GM23248 (cell line): ENCODE results near the gene CRYBA4. TPM values are rescaled to one million over a fixed set of nuclear protein-coding genes. Genes with fewer than 3 reads are reported as not detected.

ENCODE experiments used
- DNase-seq: peaks from one replicate; pipeline ENCODE4 v3.0.0-alpha.2; 2015
- H2AFZ ChIP-seq: fragments of 200-600 bp; sonication (generic); 2 replicates; pipeline ENCODE4 v1.6.1; 2016; ENCODE audit warnings: antibody characterized with exemption
- H3F3A ChIP-seq: fragments of 200-600 bp; sonication (generic); 2 replicates; pipeline ENCODE4 v1.6.1; 2016; ENCODE audit warnings: mild to moderate bottlenecking, antibody characterized with exemption, mixed run types; ENCODE audit not compliant: insufficient read depth
- H3K27ac ChIP-seq: fragments of 200-600 bp; sonication (generic); 2 replicates; pipeline ENCODE4 v1.5.1; 2016; ENCODE audit warnings: mild to moderate bottlenecking
- H3K27me3 ChIP-seq: fragments of 200-600 bp; sonication (generic); replicated peaks from 2 replicates; pipeline ENCODE4 v1.6.1; 2016; ENCODE audit warnings: mild to moderate bottlenecking; ENCODE audit not compliant: insufficient read depth
- H3K36me3 ChIP-seq: fragments of 200-600 bp; sonication (generic); 2 replicates; pipeline ENCODE4 v1.6.1; 2016; ENCODE audit warnings: low read depth, mild to moderate bottlenecking
- H3K4me1 ChIP-seq: fragments of 200-600 bp; sonication (generic); 2 replicates; pipeline ENCODE4 v1.6.1; 2016; ENCODE audit warnings: mild to moderate bottlenecking; ENCODE audit not compliant: insufficient read depth
- H3K4me2 ChIP-seq: fragments of 200-600 bp; sonication (generic); one replicate; pipeline ENCODE4 v1.6.1; 2016; ENCODE audit warnings: mild to moderate bottlenecking; ENCODE audit not compliant: unreplicated experiment
- H3K4me3 ChIP-seq: fragments of 200-600 bp; sonication (generic); 2 replicates; pipeline ENCODE4 v1.5.1; 2016; ENCODE audit warnings: mild to moderate bottlenecking
- H3K79me2 ChIP-seq: fragments of 200-600 bp; sonication (generic); 2 replicates; pipeline ENCODE4 v1.6.1; 2016; ENCODE audit warnings: mild to moderate bottlenecking; ENCODE audit not compliant: insufficient read depth
- H3K9ac ChIP-seq: fragments of 200-600 bp; sonication (generic); 2 replicates; pipeline ENCODE4 v1.6.1; 2016; ENCODE audit warnings: mild to moderate bottlenecking
- H3K9me2 ChIP-seq: fragments of 200-600 bp; sonication (generic); 2 replicates; pipeline ENCODE4 v1.6.1; 2016; ENCODE audit warnings: mixed run types, mild to moderate bottlenecking, moderate library complexity; ENCODE audit not compliant: insufficient read depth
- H3K9me3 ChIP-seq: fragments of 200-600 bp; sonication (generic); one replicate; pipeline ENCODE4 v1.6.1; 2017; ENCODE audit warnings: low read depth
- H4K20me1 ChIP-seq: fragments of 200-600 bp; sonication (generic); 2 replicates; pipeline ENCODE4 v1.6.0; 2016; ENCODE audit not compliant: insufficient read depth
- EZH2 ChIP-seq: fragments of 200-600 bp; sonication (generic); IDR thresholded peaks from 2 replicates; pipeline ENCODE4 v1.6.1; 2018; ENCODE audit warnings: antibody characterized with exemption, mild to moderate bottlenecking; ENCODE audit not compliant: insufficient read depth, poor library complexity, severe bottlenecking
- EZH2phosphoT487 ChIP-seq: fragments of 200-600 bp; sonication (generic); IDR thresholded peaks from 2 replicates; pipeline ENCODE4 v1.6.1; 2018; ENCODE audit warnings: antibody characterized with exemption, moderate library complexity, mild to moderate bottlenecking, low read depth; ENCODE audit not compliant: insufficient read depth
- WGBS, 2 experiments: methylation state at CpG; one replicate each; pipeline ENCODE4 v1.1.6; 2015 to 2017; ENCODE audit warnings: low lambda C conversion rate in 2 of 2, low coverage in 1 of 2; ENCODE audit errors: missing lambda C conversion rate in 2 of 2; 5-methylcytosine and 5-hydroxymethylcytosine counted together
- in situ Hi-C: fragments of 300-500 bp; cut with MboI; formaldehyde crosslinking; loops from 2 replicates; pipeline ENCODE4 v1.15.0; 2020
- polyA plus RNA-seq: library from polyadenylated mRNA; unstranded; fragments of >200 nt; fragmentation: Nextera tagmentation; extraction: Ambion mirVana; gene quantifications from 2 replicates; pipeline ENCODE4 v1.2.1, GENCODE V29; 2016
- total RNA-seq: library from RNA; depleted of rRNA; stranded (reverse); fragments of >200 nt; shearing (Covaris generic); gene quantifications from 2 replicates; pipeline ENCODE4 v1.2.3, GENCODE V29; 2014

The CRYBA4 gene
- total and polyA plus RNA-seq, 2 experiments from 2014 or later: not detected

- no peak overlapping the region for H3K9ac ChIP-seq
- in situ Hi-C loops: no loop called here
- H3K27me3 ChIP-seq: peaks cover 8% of the 10 kb centered on the region
- H3K4me3 ChIP-seq: no peak overlapping the region
- no peaks in the 10 kb centered on the region for H3K9me3 ChIP-seq
- H3F3A ChIP-seq: 0 out of 2 replicates have a peak, but pooled peaks cover 5% of the 10 kb centered on the region
- 52 to 70% methylated on average over 5 to 8 of the region's 8 CpGs for WGBS, 2 experiments
- DNase-seq: no peak
- no peak overlapping the region for H2AFZ ChIP-seq
- H3K9me2 ChIP-seq: no peaks in the 10 kb centered on the region
- no peak overlapping the region for H3K4me2 ChIP-seq
- no peaks in the 10 kb centered on the region for H3K36me3 ChIP-seq
- TF ChIP-seq EZH2: no peak
- TF ChIP-seq EZH2phosphoT487: no peak
- no peaks in the 10 kb centered on the region for H4K20me1 ChIP-seq
- H3K79me2 ChIP-seq: no peaks in the 10 kb centered on the region
- H3K27ac ChIP-seq: no peak overlapping the region
- peaks cover 11% of the 10 kb centered on the region for H3K4me1 ChIP-seq
Measured at GRCh38 chr22:26642465-26643417, 21.0 kb downstream of the CRYBA4 start.

DNA sequence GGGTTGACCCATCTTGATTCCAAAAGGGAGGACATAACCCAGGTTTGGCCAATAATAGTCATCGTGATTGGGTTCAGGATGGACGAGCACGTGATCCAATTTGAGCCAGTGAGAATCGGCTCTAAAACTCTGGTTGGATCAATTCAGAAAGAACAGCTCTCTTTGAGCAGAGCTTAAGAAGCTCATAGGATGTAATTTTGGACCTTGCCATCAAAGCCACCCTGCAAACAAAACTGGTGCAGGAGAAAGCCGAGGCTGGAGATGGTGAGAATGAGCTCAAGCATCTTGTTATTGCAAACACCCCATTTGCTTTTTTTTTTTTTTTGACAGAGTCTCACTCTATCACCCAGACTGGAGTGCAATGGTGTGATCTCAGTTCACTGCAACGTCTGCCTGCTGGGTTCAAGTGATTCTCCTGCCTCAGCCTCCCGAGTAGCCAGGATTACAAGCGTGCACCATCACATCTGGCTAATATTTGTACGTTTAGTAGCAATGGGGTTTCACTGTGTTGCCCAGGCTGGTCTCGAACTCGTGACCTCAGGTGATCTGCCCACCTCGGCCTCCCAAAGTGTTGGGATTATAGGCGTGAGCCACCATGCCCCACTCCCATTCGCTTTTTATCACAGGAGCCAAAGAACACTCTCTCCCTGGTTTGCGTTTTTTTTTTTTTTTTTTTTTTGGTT, 21.8 kb downstream of the CRYBA4 start:
- WGBS, 2 experiments: 81 to 82% methylated on average over 15 of the region's 15 CpGs
- no peaks in the 10 kb centered on the region for H4K20me1 ChIP-seq
- no peak overlapping the region for H3K4me2 ChIP-seq
- DNase-seq: no peak
- no peak overlapping the region for H3K4me3 ChIP-seq
- H3K4me1 ChIP-seq: peaks cover 11% of the 10 kb centered on the region
- H3K9me3 ChIP-seq: no peaks in the 10 kb centered on the region
- in situ Hi-C loops: no loop called here
- peaks cover 14% of the 10 kb centered on the region for H3K27me3 ChIP-seq
- H3K9ac ChIP-seq: no peak overlapping the region
- H3K9me2 ChIP-seq: no peaks in the 10 kb centered on the region
- no peak overlapping the region for H2AFZ ChIP-seq
- no peak overlapping the region for H3K27ac ChIP-seq
- TF ChIP-seq EZH2phosphoT487 (no peak), EZH2 (no peak)
- H3F3A ChIP-seq: 0 out of 2 replicates have a peak, but pooled peaks cover 5% of the 10 kb centered on the region
- no peaks in the 10 kb centered on the region for H3K36me3 ChIP-seq
- H3K79me2 ChIP-seq: no peaks in the 10 kb centered on the region

DNA sequence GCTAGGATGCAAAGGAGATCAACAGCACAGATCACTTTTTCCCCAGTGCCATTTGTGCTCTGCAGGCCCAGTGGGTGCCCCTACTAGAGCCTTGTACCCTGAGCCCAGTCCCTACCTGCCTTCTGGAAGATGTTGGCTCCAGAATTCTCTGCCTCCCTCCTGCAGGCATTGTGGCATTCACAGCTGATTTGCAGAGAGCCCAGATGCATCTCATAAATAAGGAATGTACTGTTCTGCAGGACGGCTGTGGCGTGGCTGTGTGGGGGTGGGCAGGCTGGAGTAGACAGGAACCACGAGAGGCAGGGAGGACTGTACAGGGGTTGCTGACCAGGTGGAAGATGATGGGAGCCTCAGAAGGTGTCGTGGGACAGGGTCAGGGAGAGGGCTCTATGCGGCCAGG, 24.4 kb downstream of the CRYBA4 start:
- 0 out of 2 replicates have a peak, but pooled peaks cover 5% of the 10 kb centered on the region for H3F3A ChIP-seq
- no peaks in the 10 kb centered on the region for H3K9me2 ChIP-seq
- WGBS, 2 experiments: 11% methylated on average over 5 of the region's 5 CpGs
- H3K9me3 ChIP-seq: no peaks in the 10 kb centered on the region
- H3K4me2 ChIP-seq: no peak overlapping the region
- peaks cover 28% of the 10 kb centered on the region for H3K27me3 ChIP-seq
- H3K4me3 ChIP-seq: no peak overlapping the region
- in situ Hi-C loops: no loop called here
- no peak overlapping the region for H3K9ac ChIP-seq
- no peak overlapping the region for H2AFZ ChIP-seq
- TF ChIP-seq EZH2phosphoT487 (no peak), EZH2 (no peak)
- peaks cover 11% of the 10 kb centered on the region for H3K4me1 ChIP-seq
- no peak overlapping the region for H3K27ac ChIP-seq
- no peaks in the 10 kb centered on the region for H3K36me3 ChIP-seq
- H4K20me1 ChIP-seq: no peaks in the 10 kb centered on the region
- DNase-seq: peak; percentile 68
- H3K79me2 ChIP-seq: no peaks in the 10 kb centered on the region

DNA sequence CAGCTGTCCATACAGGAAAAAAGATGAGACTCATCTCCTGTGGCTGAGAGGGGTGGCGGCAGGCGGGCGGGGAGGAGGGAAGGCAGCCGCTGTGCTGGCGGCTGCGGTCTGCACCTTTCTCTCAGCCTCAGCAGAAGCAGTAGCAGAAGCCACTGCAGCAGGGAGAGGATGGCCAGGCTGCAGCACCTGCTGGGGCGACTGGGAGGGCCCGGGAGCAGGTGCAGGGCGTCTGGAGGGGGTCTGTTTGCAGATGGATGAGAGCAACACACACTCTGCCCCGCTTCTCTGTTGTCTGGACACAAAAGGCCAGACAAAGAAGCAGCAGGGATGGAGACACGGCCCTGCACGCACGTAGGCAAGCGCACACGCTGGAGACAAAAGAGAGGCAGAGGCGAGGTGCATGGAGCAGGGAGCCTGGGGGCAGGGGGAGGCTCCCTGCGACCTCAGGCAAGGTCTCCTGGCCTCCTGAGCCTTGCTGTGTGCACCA, 26.3 kb downstream of the CRYBA4 start:
- no peak overlapping the region for H3K9ac ChIP-seq
- 50 to 58% methylated on average over 17 of the region's 17 CpGs for WGBS, 2 experiments
- TF ChIP-seq EZH2phosphoT487: no peak
- TF ChIP-seq EZH2: no peak
- no peak overlapping the region for H3K4me2 ChIP-seq
- no peaks in the 10 kb centered on the region for H3K79me2 ChIP-seq
- no peaks in the 10 kb centered on the region for H3K9me2 ChIP-seq
- peaks cover 45% of the 10 kb centered on the region for H3K27me3 ChIP-seq
- no peak for DNase-seq
- no peak overlapping the region for H3K4me3 ChIP-seq
- H3K36me3 ChIP-seq: no peaks in the 10 kb centered on the region
- no peak overlapping the region for H3K27ac ChIP-seq
- no peak overlapping the region for H2AFZ ChIP-seq
- in situ Hi-C loops: no loop called here
- 0 out of 2 replicates have a peak, but pooled peaks cover 5% of the 10 kb centered on the region for H3F3A ChIP-seq
- no peaks in the 10 kb centered on the region for H3K9me3 ChIP-seq
- no peaks in the 10 kb centered on the region for H4K20me1 ChIP-seq
- H3K4me1 ChIP-seq: peaks cover 11% of the 10 kb centered on the region
